ENCODE results near the gene KRTAP10-8.

- TF ChIP-seq CTCF (IDR thresholded peaks at IDR 0.05) (no peak), POLR2A (IDR thresholded peaks at IDR 0.05) (no peak)
Observed at GRCh38 chr21:44636209-44637017, 24.5 kb downstream of the KRTAP10-8 start.

All from lower leg skin (tissue), 3 donors.